ENCODE results near the gene EP300. TPM values are rescaled to one million over a fixed set of nuclear protein-coding genes. Genes with fewer than 3 reads are reported as not detected.

Gene EP300
- total RNA-seq, 1 donor from 2014 or later: 143 TPM

DNA sequence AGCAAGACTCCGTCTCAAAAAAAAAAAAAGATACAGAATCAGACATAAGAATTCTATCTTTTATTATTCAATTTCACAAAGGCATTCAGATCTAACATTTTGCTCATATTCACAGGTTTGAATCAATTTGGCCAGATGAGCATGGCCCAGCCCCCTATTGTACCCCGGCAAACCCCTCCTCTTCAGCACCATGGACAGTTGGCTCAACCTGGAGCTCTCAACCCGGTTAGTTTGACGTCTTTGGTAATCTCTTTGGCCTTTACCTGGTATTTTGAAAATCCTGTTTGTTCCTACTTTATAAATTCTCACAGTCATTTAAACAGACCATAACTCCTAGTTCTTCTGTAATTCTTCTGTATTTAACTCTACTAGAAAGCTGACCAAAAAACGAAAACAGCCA lies 55.3 kb downstream of the EP300 start:
- TF ChIP-seq, protein P1, sequence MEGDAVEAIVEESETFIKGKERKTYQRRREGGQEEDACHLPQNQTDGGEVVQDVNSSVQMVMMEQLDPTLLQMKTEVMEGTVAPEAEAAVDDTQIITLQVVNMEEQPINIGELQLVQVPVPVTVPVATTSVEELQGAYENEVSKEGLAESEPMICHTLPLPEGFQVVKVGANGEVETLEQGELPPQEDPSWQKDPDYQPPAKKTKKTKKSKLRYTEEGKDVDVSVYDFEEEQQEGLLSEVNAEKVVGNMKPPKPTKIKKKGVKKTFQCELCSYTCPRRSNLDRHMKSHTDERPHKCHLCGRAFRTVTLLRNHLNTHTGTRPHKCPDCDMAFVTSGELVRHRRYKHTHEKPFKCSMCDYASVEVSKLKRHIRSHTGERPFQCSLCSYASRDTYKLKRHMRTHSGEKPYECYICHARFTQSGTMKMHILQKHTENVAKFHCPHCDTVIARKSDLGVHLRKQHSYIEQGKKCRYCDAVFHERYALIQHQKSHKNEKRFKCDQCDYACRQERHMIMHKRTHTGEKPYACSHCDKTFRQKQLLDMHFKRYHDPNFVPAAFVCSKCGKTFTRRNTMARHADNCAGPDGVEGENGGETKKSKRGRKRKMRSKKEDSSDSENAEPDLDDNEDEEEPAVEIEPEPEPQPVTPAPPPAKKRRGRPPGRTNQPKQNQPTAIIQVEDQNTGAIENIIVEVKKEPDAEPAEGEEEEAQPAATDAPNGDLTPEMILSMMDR (IDR thresholded peaks at IDR 0.05; ENCODE audit: unreplicated experiment): no peak
- Mint-ChIP-seq H3K4me1 (ENCODE audit: low read depth) (no peaks in the 10 kb centered on the region), H3K36me3 (ENCODE audit: insufficient read depth) (peaks cover 47% of the 10 kb centered on the region), H3K27ac (no peak overlapping the region), H3K9me3 (ENCODE audit: low read depth) (no peaks in the 10 kb centered on the region), H3K27me3 (no peaks in the 10 kb centered on the region), H3K4me3 (ENCODE audit: low read depth) (no peak overlapping the region)
- DNase-seq (ENCODE audit: low spot score, unreplicated experiment): no peak

DNA sequence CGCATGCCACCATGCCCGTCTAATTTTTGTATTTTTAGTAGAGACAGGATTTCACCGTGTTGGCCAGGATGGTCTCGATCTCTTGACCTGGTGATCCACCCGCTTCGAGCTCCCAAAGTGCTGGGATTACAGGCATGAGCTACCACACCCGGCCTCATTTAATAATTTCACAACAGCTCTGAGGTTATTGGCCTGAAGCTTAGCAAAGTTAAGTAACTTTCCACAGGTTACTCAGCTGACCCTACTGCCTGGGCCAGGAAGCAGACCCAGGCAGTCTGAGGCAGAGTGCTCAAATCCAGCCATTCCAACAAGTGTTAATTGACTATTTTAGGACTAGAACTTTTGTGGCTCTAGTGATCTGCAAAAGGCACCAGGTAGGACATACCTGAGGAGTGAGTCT lies 60.5 kb downstream of the EP300 start:
- H3K27me3 Mint-ChIP-seq: no peaks in the 10 kb centered on the region
- no peak for DNase-seq (ENCODE audit: low spot score, unreplicated experiment)
- TF ChIP-seq, protein P1 (IDR thresholded peaks at IDR 0.05; ENCODE audit: unreplicated experiment): no peak
- peaks cover 47% of the 10 kb centered on the region for H3K36me3 Mint-ChIP-seq (ENCODE audit: insufficient read depth)
- no peaks in the 10 kb centered on the region for H3K9me3 Mint-ChIP-seq (ENCODE audit: low read depth)
- no peak overlapping the region for H3K27ac Mint-ChIP-seq
- H3K4me3 Mint-ChIP-seq (ENCODE audit: low read depth): no peak overlapping the region
- no peaks in the 10 kb centered on the region for H3K4me1 Mint-ChIP-seq (ENCODE audit: low read depth)

DNA sequence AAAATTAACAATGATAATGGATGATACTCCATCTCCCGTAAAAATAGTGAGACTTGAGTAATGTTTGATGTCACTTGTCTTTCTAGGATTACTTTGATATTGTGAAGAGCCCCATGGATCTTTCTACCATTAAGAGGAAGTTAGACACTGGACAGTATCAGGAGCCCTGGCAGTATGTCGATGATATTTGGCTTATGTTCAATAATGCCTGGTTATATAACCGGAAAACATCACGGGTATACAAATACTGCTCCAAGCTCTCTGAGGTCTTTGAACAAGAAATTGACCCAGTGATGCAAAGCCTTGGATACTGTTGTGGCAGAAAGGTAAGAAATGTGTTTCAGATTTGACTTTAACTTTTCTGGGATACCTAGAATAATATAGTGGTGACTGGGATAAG lies 64.7 kb downstream of the EP300 start:
- Mint-ChIP-seq H3K27ac (peak overlapping the region; percentile 52), H3K27me3 (no peaks in the 10 kb centered on the region), H3K4me3 (ENCODE audit: low read depth) (no peak overlapping the region), H3K9me3 (ENCODE audit: low read depth) (no peaks in the 10 kb centered on the region), H3K4me1 (ENCODE audit: low read depth) (no peaks in the 10 kb centered on the region), H3K36me3 (ENCODE audit: insufficient read depth) (peaks cover 42% of the 10 kb centered on the region)
- DNase-seq (ENCODE audit: low spot score, unreplicated experiment): no peak
- TF ChIP-seq, protein P1 (IDR thresholded peaks at IDR 0.05; ENCODE audit: unreplicated experiment): no peak

DNA sequence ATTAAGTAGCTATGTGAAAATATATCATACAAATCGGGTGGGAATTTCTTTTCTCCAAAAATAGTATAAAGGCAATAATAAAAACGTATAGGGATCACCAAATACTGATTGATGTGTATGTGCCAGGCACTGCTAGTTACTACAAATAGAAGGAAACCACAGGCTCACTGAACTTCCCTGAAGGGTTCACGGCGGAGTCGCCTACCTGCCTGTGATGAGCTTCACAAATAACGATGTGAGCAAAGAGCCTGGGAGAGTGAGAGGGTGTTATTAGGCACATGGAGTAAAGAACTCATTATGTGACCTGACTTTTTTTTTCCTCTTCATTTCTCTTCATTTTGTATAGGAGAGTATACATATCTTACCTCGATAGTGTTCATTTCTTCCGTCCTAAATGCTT lies 76.8 kb downstream of the EP300 start:
- no peak overlapping the region for H3K4me3 Mint-ChIP-seq (ENCODE audit: low read depth)
- no peak overlapping the region for H3K27ac Mint-ChIP-seq
- H3K9me3 Mint-ChIP-seq (ENCODE audit: low read depth): no peaks in the 10 kb centered on the region
- H3K36me3 Mint-ChIP-seq (ENCODE audit: insufficient read depth): peaks cover 28% of the 10 kb centered on the region
- TF ChIP-seq, protein P1 (IDR thresholded peaks at IDR 0.05; ENCODE audit: unreplicated experiment): no peak
- H3K4me1 Mint-ChIP-seq (ENCODE audit: low read depth): no peaks in the 10 kb centered on the region
- no peak for DNase-seq (ENCODE audit: low spot score, unreplicated experiment)
- H3K27me3 Mint-ChIP-seq: no peaks in the 10 kb centered on the region

DNA sequence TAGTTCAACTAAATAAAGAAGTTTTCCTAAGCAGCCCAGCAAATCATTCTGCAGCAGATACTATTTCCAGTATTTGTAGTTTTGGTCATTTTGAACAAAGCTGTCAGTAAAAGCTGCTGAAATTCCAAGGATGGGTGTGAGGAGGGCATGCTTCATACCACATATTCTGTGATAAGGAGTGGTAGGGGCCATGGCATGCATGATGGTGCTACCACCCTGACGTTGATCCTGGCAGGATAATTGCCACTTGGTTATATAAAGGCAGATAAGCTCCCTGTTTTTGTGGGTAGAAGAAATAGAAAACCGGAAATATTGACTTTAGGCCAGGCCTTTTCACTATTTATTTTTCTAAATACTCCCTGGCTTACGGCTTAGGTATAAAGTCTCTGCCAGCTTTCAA lies 79.6 kb downstream of the EP300 start:
- Mint-ChIP-seq H3K27me3 (no peaks in the 10 kb centered on the region), H3K36me3 (ENCODE audit: insufficient read depth) (peaks cover 30% of the 10 kb centered on the region), H3K27ac (peak overlapping the region; percentile 38), H3K9me3 (ENCODE audit: low read depth) (no peaks in the 10 kb centered on the region), H3K4me1 (ENCODE audit: low read depth) (no peaks in the 10 kb centered on the region), H3K4me3 (ENCODE audit: low read depth) (no peak overlapping the region)
- TF ChIP-seq, protein P1 (IDR thresholded peaks at IDR 0.05; ENCODE audit: unreplicated experiment): no peak
- no peak for DNase-seq (ENCODE audit: low spot score, unreplicated experiment)
